Uterine smooth muscle cell (primary cell): ENCODE results near the gene RAB18. TPM values are rescaled to one million over a fixed set of nuclear protein-coding genes. Genes with fewer than 3 reads are reported as not detected.

Source experiments
- total RNA-seq: library from RNA; depleted of rRNA; stranded (reverse); fragments of >200 nt; gene quantifications from 2 replicates; pipeline ENCODE4 v1.2.3, GENCODE V29; 2014

Gene RAB18
- total RNA-seq, result 55.6 TPM in 2 replicates

DNA sequence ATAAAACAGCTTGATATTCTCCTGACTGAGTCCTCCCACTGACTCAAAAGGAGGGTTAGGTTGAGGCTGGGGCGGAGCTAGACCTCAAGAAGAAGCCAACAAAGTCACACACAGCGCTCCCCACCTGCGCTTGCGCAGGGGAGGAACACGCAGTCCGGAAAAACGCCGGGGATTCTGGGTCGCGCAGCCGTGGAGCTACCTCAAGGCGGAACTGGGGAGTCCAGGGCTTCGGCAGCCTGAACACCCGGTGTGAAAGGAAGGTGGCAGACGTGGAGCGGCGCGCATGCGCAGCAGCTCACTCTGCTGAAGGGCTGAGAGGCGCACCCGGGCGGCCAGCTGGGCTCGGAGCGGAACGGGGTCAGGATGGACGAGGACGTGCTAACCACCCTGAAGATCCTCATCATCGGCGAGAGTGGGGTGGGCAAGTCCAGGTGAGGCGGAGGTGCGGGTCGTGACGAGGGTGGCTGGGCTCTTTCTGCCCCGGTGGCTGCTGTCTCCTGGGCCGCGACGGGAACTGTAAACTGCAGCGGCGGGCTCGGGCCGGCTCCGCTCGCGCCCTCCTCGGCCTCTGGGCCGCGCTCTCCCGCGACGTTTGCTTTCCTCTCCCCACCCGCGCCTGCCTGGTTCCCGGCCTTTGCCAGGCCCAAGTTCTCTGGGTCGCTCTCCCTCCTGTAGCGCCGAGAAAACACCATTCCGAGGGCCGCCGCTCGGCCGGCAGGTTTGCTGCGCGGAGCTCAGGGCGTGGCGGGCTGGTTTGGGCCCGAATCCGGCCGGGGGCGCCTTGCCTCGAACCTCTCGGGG, at the start of gene RAB18:
TSS of gene RAB18 (plus strand) at position 298 of the 801 bp plus-strand sequence. CDS start at position 364, 66 bp downstream.

Other genes with a start within 250 kb of the RAB18 start
- gene MKX, start 241.5 kb downstream of the RAB18 start, total RNA-seq, result 11.6 and 28.9 TPM in 2 replicates